ENCODE measurements around the gene RTP2. TPM values are rescaled to one million over a fixed set of nuclear protein-coding genes. Genes with fewer than 3 reads are reported as not detected.

Gene RTP2
- total and polyA plus RNA-seq, 2 donors (not counting 3 experiments of a cell fraction or from before 2014, with no cell fraction given) = not detected

DNA sequence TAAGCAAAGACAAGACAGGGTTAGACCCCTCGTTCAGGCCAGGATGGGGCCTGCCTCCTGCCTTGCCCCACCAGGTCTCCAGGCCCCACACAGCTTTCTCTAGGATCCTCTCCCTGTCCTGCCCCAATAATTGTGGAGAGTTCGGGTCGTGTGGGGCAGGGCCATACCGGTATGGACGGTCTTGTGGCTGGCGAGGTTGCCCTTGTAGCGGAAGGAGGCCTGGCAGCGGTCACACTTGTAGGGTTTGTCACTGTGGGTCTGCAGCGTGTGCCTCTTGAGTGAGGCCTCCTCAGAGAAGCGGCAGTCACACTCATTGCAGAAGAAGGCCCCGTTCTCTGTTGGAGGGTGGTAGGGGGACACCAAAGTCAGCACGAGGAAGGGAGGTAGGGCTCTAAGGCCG is 24.2 kb upstream of the RTP2 start:
- CTCF ChIA-PET = interaction anchor here (1.0 to 1.5 kb wide), 2 partner anchors 13 to 1315 kb away, joined by 3 to 10 read pairs; no protein-coding TSS in a partner anchor
- BruUV-seq (replicated peaks) = no TSS peak
- Histone ChIP-seq H3K9me1 (replicated peaks; ENCODE audit: control insufficient read depth, extremely low read depth, insufficient read depth, low read length) (no peaks in the 10 kb centered on the region), H3K27ac (ENCODE audit: insufficient read depth, low read depth, low read length) (no peak overlapping the region), H3K4me2 (ENCODE audit: insufficient read depth, low read length) (no peak overlapping the region), H3K4me1 (ENCODE audit: control insufficient read depth, extremely low read depth, insufficient read depth, low read length) (no peaks in the 10 kb centered on the region), H3K9me3 (replicated peaks; ENCODE audit: control insufficient read depth, insufficient read depth, low read length) (no peaks in the 10 kb centered on the region), H3K36me3 (ENCODE audit: control insufficient read depth in 2 of 2, extremely low read depth in 1 of 2, insufficient read depth in 2 of 2, low read length in 2 of 2) (peaks cover 20 to 49% of the 10 kb centered on the region in 2 experiments), H3K79me2 (ENCODE audit: control insufficient read depth, insufficient read depth, low read length) (no peaks in the 10 kb centered on the region), H4K20me1 (replicated peaks; ENCODE audit: control insufficient read depth, extremely low read depth, insufficient read depth, low read length) (no peaks in the 10 kb centered on the region), H2AFZ (ENCODE audit: low read depth, low read length) (no peak overlapping the region), H3K9ac (replicated peaks; ENCODE audit: extremely low read depth, insufficient read depth, low read length) (no peak overlapping the region), H3K4me3 (replicated peaks in 1 of 3; ENCODE audit: insufficient read depth in 1 of 3, low read depth in 1 of 3, low read length in 3 of 3) (no peak overlapping the region), H3K27me3 (ENCODE audit: control insufficient read depth in 2 of 2, insufficient read depth in 2 of 2, low read length in 2 of 2) (no peaks in the 10 kb centered on the region)
- FAIRE-seq (no peak), DNase-seq (ENCODE audit: low read depth, low spot score) (no peak)
- POLR2A ChIA-PET = no interaction called here
- TF ChIP-seq POLR2A (IDR thresholded peaks at IDR 0.05; ENCODE audit: low read depth, low read length) (no peak), JUN (IDR thresholded peaks at IDR 0.05; ENCODE audit: borderline replicate concordance, insufficient read depth, insufficient read length, low read depth) (no peak), GATA2 (IDR thresholded peaks at IDR 0.05; ENCODE audit: insufficient read depth, insufficient read length, low read depth, low read length) (no peak), EZH2 (IDR thresholded peaks at IDR 0.05; ENCODE audit: borderline replicate concordance, low read depth, low read length, severe bottlenecking) (no peak), POLR2AphosphoS5 (IDR thresholded peaks at IDR 0.05; ENCODE audit: insufficient read depth, low read depth, low read length) (no peak), MYC (IDR thresholded peaks at IDR 0.05; ENCODE audit: low read depth, low read length) (no peak), CTCF (IDR thresholded peaks at IDR 0.05; ENCODE audit: extremely low read depth in 1 of 2, insufficient read depth in 1 of 2, low read depth in 1 of 2, low read length in 2 of 2) (no peak), FOS (IDR thresholded peaks at IDR 0.05; ENCODE audit: borderline replicate concordance, insufficient read depth, low read length) (no peak)
- TF ChIP-seq, protein P1, sequence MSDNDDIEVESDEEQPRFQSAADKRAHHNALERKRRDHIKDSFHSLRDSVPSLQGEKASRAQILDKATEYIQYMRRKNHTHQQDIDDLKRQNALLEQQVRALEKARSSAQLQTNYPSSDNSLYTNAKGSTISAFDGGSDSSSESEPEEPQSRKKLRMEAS (IDR thresholded peaks at IDR 0.05; ENCODE audit: insufficient read depth, insufficient read length) = no peak
- dilution Hi-C loops (cut with MboI; ENCODE audit: extremely low pct_ligation_motif_present, low sequenced_read_pairs) (loop anchor here (25.0 kb wide), 1 partner anchor 936 kb away; no protein-coding TSS in a partner anchor), intact Hi-C loops (cut with micrococcal nuclease) (no loop called here)
